ENCODE data around the gene NADK. TPM values are rescaled to one million over a fixed set of nuclear protein-coding genes. Genes with fewer than 3 reads are reported as not detected.
A peak's percentile ranks its signal among the peaks of the same experiment; 100 is the strongest.
"Not testable (repeated sequence)": the region's sequence is repeated elsewhere in the genome, so short reads cannot be mapped to it uniquely, and the experiment has no call there.

Gene NADK
- total RNA-seq, 1 donor from 2014 or later: 48.4 TPM

DNA sequence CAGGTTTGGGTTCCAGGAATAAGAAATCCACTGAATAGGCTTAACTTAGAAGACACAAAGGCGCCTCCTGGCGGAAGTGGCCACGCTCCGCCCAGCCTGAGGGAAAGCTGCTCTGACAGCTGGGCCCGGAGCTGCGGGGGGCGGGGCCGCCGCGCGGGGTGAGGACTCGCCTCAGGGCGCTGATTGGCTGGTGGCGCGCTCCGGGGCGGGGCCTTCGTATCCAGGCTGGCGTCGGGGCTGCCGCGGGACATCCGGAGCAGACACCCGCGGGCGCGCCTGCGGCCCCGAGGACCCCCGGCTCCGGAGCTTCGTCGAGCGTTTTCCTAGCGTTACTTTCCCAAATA is 31.7 kb downstream of the NADK start:
- DNase-seq (ENCODE audit: low read depth): not testable (repeated sequence)

DNA sequence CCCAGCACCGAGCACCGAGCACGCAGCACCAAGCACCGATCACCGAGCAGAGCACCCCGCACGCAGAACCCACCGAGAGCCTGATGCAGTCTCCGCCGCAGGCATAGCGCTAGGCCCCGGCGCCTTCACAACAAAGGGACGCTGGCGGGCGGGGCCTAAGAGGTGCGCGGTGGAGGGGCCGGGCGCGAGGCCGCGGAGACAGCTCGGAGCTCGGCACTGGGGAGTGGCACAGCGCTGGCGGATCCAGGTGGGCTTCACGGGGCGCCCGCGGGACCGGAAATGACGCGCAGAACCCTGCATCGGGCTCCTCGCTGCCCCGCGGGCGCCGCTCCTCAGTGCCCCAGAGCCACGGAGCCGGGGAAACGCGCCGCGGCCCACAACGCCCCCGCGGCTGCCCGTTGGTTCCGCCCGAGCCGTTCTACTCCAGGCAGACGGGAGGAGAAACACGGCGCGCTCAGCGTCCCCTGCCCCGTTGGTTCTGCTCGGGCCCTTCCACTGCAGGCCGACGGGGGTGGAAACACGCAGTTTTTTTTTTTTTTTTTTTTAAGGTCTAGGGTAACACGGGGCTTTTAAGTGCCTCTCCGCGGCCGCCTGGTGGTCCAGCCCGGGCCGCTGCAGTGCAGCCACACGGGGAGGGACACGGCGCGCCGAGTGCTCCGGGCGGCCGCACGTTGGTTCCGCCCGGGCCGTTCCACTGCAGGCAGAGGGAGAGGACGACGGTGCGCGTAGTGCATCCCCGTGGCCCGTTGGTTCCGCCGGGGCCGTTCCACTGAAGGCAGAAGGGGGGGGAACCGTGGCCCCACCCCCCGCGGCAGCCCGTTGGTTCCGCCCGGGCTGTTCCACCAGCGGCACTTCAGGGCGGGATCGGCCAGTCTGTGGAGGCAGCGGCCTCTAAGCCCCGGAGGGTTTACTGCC is 32.4 kb downstream of the NADK start:
- DNase-seq (ENCODE audit: low read depth): not testable (repeated sequence)

DNA sequence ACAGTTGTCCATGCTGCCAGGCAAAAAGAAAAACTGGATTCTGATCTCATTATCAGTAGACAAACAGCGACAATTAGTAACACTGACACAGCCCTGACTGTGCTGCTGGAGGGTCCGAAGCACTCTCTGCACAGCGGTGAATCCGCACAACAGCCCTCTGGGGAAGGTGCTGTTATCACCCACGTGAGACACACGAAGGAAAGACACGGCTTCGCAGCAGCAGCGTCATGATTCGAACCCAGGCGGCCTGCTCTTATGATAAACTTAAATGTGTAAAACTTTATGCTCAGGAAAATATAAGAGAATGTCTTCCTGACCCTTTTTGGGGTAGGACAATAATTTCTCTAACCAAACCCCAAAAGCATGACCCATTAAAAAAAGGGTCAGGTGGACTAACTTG is 35.7 kb downstream of the NADK start:
- not testable (repeated sequence) for DNase-seq (ENCODE audit: low read depth)

DNA sequence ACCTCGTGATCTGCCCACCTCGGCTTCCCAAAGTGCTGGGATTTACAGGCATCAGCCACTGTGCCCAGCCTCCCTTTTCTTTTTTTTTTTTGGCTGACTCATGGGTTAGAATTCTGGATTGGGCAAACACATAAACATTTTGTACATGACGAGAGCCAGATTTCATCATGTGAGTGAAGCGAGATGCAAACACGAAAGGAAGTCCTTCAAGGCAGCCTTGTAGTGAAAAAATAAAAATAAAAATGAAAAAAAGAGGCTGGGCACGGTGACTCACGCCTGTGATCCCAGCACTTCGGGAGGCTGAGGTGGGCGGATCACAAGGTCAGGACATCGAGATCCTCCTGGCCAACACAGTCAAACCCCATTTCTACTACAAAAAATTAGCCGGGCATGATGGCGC is 37.3 kb downstream of the NADK start:
- peak; percentile 72 for DNase-seq (ENCODE audit: low read depth)

DNA sequence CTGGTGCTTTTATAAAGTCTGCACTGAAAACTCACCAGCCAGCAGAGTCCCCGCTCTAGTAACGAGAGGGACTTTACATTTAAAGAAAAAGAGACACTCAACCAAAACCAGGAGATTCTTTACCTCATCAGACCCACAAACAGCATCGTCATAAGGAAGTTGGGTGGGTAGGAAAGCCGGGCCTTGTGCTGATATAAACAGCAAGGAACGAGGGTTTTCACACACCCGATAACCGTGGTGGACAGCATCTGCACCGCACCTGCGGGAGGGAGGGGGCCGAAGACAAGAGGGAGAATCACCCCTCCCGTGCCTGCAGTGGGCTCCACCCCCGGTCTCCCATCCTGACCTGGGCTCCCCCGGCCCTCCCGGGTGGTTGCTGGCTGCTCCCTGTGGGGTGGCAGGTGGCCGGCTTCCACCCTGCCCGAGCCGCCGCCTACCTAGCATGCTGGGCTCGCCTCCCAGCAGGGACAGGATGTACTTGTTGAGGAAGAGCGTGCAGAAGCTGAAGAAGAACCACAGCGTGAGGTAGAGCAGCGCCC is 39.4 kb downstream of the NADK start:
- not testable (repeated sequence) for DNase-seq (ENCODE audit: low read depth)

DNA sequence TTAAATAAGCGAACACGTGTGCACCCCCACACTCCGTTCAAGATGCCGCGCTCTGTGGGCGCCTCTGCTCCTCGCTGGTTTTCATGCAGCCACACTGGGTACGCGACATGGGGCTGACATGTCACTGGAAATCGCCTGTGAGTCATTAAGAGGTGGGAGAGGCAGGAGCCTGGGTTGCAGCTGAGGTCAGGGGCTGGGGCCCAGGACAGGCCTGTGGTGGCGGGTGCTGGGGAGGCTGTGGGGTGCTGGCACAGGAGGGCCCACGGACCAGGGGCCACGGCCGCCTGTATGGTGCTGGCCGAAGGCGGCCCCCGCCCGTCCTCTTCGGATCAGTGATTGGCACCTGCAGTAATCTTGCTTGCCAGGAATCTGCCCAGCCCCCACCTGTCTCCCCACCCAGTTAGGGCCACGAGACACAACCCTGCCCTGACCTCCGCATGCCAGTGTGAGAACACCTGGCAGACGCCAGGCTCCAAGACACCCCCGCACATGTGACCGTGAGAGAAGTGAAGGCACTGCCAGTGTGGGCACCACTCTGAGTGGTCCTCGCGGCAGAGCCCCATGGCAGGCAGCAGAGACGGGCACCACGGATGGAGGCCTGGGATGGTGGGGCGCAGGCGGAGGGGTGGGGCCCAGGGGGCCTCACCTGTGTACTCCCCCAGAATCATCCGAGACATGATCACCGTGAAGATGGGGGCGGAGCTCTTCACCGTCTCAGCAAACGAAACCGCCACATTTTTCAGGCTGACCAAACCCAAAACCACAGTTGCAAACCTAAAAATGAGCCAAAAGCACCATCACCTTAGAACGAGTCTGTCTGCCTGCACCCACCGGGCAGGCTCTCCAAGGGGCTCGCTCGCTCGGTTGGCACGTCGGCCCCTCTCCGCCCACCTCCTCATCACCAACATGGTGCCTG is 40.3 kb downstream of the NADK start:
- DNase-seq (ENCODE audit: low read depth): not testable (repeated sequence)

DNA sequence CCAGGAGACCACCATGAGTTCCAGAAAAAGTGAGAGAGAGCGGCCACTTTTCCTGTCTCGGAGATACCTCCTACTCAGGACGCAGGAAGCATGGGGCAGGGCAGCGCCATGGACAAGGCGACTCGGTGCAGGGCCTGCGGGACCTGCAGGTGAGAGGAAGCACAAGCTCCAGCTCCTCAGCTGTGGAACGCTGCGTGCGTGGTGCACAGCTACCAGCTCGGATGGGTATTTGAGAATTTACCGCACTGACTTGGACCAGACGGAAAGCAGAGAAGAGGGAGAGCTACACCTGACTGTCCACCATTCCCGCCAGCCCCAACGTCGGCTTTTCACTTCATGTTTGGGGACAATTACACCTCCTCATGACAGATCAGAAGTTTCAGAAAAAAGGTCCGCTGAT is 45.9 kb downstream of the NADK start:
- no peak for DNase-seq (ENCODE audit: low read depth)

DNA sequence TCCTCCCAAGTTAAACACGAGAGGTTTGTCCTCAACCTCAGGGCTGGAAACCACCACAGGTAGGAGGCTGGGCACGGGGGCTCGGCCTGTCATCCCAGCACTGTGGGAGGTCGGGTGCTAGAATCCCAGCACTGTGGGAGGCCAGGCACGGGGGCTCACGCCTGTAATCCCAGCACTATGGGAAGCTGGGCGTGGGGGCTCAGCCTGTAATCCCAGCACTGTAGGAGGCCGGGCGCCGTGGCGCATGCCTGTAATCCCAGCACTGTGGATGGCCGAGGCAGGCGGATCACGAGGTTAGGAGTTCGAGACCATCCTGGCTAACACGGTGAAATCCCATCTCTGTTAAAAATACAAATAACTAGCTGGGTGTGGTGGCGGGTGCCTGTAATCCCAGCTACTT is 47.4 kb downstream of the NADK start:
- no peak for DNase-seq (ENCODE audit: low read depth)

DNA sequence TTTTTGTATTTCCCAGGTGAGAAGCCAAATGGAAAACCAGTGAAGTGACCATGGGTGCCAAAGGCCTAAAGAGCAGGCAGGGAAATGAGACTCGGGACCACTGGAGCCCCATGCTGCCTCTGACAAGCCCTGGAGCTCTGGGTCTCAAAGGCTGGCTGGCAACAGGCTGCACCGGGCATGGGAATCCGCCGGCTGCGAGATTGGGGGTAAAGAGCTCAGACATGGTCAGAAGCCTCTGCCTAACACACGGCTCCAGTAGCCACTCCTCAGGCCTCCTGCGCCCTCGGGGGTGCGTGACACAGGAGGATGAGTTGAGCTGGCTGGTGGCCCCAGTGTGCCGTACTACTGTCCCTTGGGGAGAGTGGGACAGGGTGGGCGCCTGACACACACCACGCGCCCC is 48.0 kb downstream of the NADK start:
- not testable (repeated sequence) for DNase-seq (ENCODE audit: low read depth)

DNA sequence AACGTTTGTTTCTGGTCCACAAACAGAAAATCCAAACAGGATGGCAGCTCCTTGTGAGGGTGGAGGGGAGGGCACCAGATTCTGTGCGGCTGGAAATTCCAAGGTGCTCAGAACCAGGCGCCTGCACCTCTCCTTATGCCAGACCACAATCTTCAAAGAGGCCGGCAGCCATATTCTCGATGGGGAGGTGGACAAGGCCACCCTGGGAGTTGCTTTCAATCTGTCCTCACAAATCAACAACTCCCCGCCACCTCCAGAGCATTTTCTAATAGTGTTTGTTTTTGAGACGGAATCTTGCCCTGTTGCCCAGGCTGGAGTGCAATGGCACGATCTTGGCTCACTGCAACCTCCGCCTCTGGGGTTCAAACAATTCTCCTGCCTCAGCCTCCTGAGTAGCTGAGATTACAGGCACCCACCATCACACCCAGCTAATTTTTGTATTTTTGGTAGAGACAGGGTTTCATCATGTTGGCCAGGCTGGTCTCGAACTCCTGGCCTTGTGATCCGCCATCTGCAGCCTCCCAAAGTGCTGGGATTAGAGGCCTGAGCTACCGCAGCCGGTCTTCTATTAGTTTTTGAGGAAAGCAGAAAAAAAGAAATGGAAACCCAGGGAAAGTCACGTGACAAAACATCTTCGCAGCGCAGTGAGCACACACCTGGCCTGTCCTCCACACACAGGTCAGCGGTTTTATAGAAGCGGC is 49.0 kb downstream of the NADK start:
- DNase-seq (ENCODE audit: low read depth): not testable (repeated sequence)

DNA sequence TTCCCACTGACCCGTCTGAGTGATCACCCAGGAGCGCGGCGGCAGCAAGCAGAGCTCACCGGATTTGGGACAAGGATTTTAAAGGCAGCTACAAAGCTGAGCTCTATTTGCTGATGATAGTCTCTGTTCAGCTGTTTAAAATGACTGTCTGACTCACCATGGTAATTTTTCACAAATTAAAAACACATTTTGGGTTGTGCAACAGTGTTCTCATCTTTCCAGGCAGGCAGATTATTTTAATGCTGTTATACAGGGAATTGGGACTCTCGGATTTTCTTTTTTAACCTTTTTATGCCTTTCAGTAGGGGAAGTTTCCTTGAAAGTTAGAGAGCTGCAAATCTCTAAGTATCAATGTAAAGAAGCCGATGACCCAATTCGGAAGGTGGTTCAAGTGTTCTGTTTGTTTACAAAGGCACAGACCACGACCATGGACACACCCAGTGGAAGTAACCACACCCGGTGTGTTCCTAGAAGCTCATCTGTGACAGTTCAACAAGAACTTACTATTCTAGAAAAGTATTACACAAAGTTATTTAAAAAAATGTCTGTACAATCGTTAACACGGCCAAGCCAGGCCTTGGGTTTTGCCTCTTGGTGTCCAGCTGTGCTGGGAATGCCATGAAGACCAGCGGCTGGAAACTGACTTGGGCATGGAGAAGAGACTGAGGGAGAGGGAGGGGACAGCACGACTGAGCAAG is 49.8 kb downstream of the NADK start:
- not testable (repeated sequence) for DNase-seq (ENCODE audit: low read depth)

DNA sequence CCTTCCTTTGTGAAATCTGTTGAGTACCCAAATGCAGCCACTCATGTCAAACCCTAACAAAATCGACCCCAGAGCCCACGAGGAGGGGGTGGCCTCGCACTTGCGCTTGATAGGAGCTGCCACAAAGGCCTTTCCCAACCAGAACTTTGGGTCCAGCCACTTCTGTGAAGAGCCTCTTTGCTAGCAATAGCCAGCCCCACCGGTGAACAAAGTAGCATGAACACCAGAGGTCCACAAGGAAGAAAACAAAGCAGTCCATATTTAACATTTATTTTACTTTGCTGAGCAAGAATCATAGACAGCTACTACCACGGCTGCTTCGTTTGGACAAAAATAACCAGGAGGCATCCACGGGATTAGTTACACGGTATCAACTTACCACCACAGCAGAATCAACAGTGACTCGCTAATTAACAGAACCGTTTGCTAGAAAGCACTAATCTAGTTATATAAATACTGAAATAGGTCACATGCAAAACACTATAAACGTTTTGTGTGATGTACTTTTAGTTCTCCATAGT is 51.1 kb downstream of the NADK start:
- not testable (repeated sequence) for DNase-seq (ENCODE audit: low read depth)

DNA sequence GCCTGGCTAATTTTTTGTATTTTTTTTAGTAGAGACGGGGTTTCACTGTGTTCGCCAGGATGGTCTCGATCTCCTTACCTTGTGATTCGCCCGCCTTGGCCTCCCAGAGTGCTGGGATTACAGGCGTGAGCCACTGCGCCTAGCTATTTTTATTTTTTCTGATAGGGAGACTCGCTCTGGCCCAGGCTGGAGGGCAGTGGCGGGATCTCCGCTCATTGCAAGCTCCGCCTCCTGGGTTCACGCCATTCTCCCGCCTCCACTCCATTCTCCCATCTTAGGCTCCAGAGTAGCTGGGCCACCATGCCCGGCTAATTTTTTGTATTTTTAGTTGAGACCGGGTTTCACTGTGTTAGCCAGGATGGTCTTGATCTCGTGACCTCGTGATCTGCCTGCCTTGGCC is 52.2 kb downstream of the NADK start:
- DNase-seq (ENCODE audit: low read depth): not testable (repeated sequence)

DNA sequence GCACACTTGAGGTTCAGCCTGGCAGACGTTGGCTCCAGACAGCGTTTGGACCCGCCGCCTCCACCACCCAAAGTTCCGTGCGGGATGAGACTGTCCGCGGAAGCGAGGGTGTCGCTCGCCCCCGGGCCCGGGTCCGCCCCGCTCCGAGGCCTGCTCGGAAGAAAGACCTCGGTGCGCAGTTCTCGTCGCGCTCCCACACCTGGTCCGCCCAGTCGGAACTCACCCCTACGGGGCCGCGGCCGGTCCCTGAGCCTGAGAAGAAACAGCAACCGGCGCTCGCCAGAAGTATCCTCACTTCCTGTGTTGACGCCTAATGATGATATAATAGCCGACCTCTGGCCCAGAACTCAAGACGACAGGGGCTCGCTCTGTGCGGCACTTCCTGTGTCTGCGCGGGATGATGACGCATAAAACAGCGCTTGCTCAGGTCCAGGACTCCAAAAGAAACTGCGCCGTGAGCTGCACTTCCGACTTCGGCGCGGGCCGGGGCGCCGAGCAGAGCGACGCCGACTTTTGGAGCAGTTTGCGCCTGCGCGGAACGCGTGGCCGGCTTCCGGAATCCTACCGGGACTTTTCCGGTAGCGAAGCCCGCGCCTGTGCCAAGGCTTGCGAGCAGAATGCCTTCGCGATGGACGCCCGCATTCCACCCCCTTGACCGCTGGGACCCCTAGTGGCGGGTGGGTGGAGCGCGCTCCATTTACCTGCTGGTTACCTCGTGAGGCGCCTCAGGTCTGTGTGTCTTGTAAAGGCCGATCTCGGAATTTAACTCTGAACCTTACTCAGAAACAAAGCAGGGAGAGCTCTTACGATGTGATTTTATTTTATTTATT is 54.0 kb downstream of the NADK start, which contains the start of gene CDK11A:
TSS of gene CDK11A (minus strand) at position 323 of the 830 bp plus-strand sequence. CDS start 1,539 bp downstream, outside the sequence.
- DNase-seq (ENCODE audit: low read depth): peak; percentile 98

DNA sequence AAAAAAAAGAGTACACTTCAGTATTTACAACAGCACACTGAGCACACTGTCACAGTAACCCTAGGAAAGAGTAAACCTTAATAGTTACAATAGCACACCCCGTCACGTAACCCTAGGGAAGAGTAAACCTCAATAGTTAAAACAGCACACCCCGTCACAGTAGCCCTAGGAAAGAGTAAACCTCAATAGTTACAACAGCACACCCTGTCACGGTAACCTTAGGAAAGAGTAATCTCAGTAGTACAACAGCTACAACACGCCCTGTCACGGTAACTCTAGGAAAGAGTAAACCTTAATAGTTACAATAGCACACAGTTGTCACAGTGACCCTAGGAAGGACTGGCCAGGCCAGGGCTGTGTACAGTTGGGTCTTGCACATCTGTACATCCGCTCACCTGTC is 57.1 kb downstream of the NADK start:
- DNase-seq (ENCODE audit: low read depth): no peak

DNA sequence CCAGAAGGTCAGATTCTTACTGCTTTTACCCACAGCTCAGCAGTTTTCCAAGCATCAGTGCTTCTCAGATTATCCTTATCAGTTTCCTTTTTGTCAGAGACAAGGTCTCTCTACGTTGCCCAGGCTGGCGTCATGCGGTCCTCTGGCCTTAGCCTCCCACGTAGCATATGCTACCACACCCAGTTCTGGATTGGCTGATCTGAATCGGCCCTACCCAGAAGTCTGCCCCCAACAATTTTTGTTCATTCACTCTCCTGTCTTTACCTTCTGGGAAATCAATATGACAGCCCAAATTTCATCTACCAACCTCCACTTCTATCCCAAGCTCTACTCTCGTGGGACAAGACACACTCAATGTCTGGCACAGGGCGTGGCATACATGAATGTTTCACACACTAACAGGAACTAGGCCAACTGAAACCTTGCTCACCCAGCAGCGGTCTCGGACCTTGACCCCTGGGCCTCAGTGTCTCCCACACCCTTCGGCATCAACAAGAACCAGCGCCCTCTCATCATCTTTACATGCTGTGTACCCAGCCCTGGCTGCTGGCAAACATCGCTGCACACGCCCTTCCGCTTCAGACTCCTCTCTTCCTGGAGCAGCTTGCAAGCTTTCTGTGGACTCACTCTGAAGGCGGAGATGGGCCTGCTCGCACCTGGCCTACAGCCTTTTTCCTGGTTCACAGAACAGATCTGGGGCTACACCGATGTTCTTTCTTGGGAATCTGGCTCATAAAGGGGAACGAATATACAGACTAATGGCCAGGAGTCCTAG is 63.0 kb downstream of the NADK start:
- not testable (repeated sequence) for DNase-seq (ENCODE audit: low read depth)

DNA sequence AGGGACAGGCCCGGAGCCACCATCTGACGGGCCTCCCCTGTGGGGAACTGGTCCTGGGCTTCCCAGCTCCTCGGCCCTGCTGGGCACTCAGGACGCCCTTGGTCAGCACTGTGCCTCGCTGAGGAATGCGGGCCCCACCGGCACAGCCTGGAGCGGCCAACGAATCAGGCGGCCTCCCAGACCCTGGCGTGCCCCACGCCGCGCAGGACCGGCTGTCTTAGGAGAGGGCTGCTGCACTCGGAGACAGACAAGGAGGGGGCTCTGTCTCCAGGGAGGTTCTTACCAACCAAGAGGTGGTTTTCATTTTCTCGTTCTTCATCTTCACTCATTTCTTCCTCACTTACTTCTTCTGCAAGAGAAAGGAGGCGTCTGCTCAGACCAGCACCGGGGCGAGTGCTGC is 70.4 kb downstream of the NADK start:
- not testable (repeated sequence) for DNase-seq (ENCODE audit: low read depth)

DNA sequence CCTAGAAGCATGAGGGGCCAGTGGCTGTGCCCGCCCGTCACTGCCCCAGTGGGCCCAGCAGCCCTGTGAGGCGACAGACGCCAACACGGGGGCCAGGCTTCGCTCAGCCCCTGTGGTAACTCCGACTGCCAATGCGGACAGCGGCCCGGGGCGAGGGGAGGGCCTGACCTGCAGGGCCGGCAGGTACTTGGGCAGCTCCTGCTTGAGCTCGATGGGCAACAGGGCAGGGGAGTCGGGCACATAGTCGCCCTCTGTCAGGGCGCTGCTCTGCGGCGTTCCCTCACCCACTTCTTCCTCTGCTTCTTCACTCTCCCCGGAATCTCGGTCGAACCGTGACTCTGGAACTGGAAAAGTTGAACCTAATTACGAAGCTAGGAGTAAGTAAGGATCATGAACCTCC is 71.0 kb downstream of the NADK start:
- DNase-seq (ENCODE audit: low read depth): not testable (repeated sequence)

DNA sequence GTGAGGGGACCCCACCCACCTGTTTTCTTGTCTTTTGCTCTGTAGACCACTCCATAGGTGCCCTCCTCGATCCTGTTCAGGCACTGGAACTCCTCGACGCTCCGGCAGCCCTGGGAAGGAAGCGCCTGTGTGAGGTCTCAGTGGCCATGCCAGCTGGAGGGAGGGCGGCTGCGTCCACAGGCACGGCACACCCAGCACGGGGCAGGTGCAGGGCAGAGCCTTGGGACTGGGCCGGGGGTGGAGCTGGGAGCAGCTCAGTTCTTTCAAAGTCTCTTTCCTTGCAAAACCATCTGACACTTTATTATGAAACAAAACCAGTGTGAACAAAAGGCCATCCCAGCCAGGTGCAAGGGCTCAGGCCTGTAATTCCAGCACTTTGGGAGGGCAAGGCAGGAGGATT is 72.6 kb downstream of the NADK start:
- not testable (repeated sequence) for DNase-seq (ENCODE audit: low read depth)

All from renal cortical epithelial cell (primary cell).